Measurements from ENCODE around the gene AOAH.
"Not testable (repeated sequence)": the region's sequence is repeated elsewhere in the genome, so short reads cannot be mapped to it uniquely, and the experiment has no call there.

The AOAH gene

GRCh38 chr7:36507475-36508440 lies 216.5 kb downstream of the AOAH start:
- DNase-seq (ENCODE audit: low spot score), result no peak

GRCh38 chr7:36506820-36507219 lies 217.5 kb downstream of the AOAH start:
- no peak for DNase-seq (ENCODE audit: low spot score)

- no peak for DNase-seq (ENCODE audit: low spot score)
Measured at GRCh38 chr7:36506130-36506798, 218.0 kb downstream of the AOAH start.

GRCh38 chr7:36504617-36505016 lies 219.7 kb downstream of the AOAH start:
- DNase-seq (ENCODE audit: low spot score), result not testable (repeated sequence)

- not testable (repeated sequence) for DNase-seq (ENCODE audit: low spot score)
Measured at GRCh38 chr7:36504216-36504615, 220.1 kb downstream of the AOAH start.

GRCh38 chr7:36497775-36498174 lies 226.5 kb downstream of the AOAH start:
- DNase-seq (ENCODE audit: low spot score), result no peak

GRCh38 chr7:36497176-36497575 lies 227.1 kb downstream of the AOAH start:
- DNase-seq (ENCODE audit: low spot score), result not testable (repeated sequence)

- no peak for DNase-seq (ENCODE audit: low spot score)
Measured at GRCh38 chr7:36496576-36496975, 227.7 kb downstream of the AOAH start.

- no peak for DNase-seq (ENCODE audit: low spot score)
Measured at GRCh38 chr7:36491317-36491716, 233.0 kb downstream of the AOAH start.

- no peak for DNase-seq (ENCODE audit: low spot score)
Measured at GRCh38 chr7:36490419-36490830, 233.9 kb downstream of the AOAH start.

GRCh38 chr7:36488672-36489071 lies 235.6 kb downstream of the AOAH start:
- DNase-seq (ENCODE audit: low spot score), result not testable (repeated sequence)

- DNase-seq (ENCODE audit: low spot score), result peak; percentile 41
Measured at GRCh38 chr7:36487756-36488336, 236.4 kb downstream of the AOAH start.

GRCh38 chr7:36486336-36486735 lies 238.0 kb downstream of the AOAH start:
- DNase-seq (ENCODE audit: low spot score), result no peak

- DNase-seq (ENCODE audit: low spot score), result no peak
Measured at GRCh38 chr7:36484265-36484664, 240.0 kb downstream of the AOAH start.

- DNase-seq (ENCODE audit: low spot score), result not testable (repeated sequence)
Measured at GRCh38 chr7:36483853-36484252, 240.4 kb downstream of the AOAH start.

GRCh38 chr7:36478745-36479144 lies 245.5 kb downstream of the AOAH start:
- DNase-seq (ENCODE audit: low spot score), result no peak

GRCh38 chr7:36475381-36475780 lies 248.9 kb downstream of the AOAH start:
- no peak for DNase-seq (ENCODE audit: low spot score)

- DNase-seq (ENCODE audit: low spot score), result no peak
Measured at GRCh38 chr7:36475011-36475342, 249.3 kb downstream of the AOAH start.

- no peak for DNase-seq (ENCODE audit: low spot score)
Measured at GRCh38 chr7:36474283-36475010, 249.8 kb downstream of the AOAH start.

- peak; percentile 33 for DNase-seq (ENCODE audit: low spot score)
Measured at GRCh38 chr7:36473454-36474282, 250.6 kb downstream of the AOAH start.

GRCh38 chr7:36472141-36472729 lies 252.1 kb downstream of the AOAH start:
- DNase-seq (ENCODE audit: low spot score), result no peak

Measured in AG20443 (cell line).